H4 (cell line): ENCODE measurements around the gene FAM107A. TPM values are rescaled to one million over a fixed set of nuclear protein-coding genes. Genes with fewer than 3 reads are reported as not detected.

Source experiments
- DNase-seq: peaks from one replicate; pipeline ENCODE4 v3.0.0-alpha.2; 2015; ENCODE audit warnings: low spot score
- total RNA-seq: library from RNA; depleted of rRNA; stranded (reverse); fragments of >200 nt; shearing (Covaris generic); gene quantifications from 2 replicates; pipeline ENCODE4 v1.2.3, GENCODE V29; 2014

The FAM107A gene
- total RNA-seq, 1 experiment from 2014 or later = not detected

DNA sequence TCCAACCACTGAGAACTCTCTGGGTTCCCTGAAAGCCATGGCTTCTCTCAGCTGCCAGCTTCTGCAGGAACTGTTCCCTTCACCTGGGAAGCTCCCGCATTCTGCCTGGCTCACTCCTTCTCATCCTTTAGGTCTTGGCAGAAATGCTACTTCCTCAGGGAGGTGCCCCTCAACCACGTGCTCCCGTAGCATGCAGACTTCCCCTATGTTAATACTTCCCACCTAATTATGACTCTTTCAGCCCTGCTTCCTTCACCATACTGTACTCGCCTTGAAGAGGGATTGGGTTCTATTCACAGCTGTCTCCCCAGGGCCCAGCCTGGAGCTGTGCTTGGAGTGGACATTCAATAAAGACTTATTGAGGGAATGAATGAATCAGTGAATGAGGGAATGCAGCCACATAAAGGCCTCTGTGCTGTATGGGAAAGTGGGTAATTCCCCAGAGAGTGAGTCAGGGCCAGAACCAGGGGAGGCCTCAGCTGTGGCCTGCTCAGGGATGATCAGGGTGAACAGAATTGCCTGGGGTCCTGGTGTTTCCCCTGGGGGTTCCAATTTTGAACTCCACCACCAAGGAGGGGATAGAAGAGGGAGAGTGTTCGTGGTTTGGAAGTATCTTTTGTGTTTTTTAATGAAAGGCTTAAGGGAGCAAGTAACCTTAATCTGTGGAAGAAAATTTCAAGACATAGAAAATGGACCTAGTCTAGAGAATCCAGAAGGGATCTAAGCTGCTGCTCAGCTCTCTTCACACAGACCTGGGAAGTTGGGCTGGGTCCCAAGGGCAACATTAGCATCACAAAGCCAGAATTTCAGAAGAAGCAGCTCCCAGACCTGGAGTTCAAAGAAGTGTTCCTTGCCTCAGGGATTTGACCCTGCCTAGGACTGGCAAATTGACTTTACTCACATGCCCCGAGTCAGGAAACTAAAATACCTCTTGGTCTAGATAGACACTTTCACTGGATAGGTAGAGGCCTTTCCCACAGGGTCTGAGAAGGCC is 14.6 kb upstream of the FAM107A start:
- DNase-seq = no peak

DNA sequence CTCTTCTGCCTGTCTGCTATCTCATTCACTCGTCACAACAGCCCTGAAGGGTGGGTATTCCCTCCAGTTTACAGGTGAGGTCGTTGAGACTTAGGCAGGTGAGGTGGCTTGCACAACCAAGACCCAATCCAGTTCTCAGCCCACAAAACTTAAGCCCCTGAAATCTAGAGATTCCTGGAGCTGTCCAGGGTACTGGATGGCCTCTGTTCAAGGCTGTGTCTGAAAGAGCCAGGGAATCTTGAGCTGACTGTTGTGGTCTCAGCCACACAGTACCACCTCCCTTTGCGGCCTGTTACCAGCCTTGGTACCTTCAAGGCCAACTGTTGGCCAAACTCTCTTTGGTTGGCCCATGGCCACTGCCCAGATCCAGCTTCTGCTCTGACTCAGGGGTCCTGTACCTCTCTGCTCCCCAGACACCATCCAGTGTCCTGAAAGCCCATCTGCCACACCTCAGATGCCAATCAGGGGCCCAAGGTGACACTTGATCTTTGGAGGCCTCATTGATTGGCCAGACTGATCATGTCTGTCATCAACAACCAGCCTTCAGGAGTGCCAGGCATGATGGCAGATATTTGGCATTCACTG is 10.9 kb upstream of the FAM107A start:
- no peak for DNase-seq

GRCh38 chr3:58586776-58587192 is 9.6 kb upstream of the FAM107A start:
- DNase-seq = no peak

- no peak for DNase-seq
Observed at GRCh38 chr3:58585994-58586393, 8.8 kb upstream of the FAM107A start.

DNA sequence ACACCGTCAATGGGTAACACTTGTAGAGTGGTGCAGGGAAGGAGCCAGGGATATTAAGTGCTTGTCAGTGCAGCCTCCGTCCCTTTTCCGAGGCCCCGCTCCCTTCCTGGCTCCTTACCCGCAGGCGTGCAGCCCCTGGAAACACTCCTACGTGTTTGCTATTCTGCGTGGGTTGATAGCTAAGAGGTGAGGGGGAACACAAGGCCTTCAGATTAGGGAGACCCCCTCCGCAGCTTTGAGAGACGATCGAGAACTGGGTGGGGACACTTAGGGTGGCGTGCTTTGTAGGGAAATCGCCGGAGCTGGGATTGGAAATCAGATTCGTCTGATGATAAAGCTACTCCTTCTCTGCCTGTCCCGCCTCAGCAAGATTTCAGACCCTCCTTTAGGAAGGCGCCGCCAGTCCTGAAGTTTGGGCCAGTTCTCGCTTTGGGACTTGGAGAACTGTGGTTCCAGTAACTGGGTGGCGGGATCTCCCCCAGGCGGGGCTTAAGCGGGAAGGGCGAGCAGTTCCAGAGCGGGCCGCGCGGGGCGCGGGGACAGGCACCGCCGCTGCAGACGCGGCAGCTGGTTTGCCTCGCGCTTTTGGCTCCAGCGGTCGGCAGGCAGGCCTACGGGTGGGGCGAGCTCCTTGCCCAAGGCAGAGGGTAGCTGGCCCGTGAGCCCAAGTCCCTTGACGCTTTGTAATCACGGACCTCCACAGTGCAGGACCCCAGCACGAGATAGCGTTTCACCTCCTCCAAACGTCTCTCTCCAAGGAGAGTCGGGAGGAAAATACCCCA is 8.0 kb upstream of the FAM107A start:
- DNase-seq = peak; percentile 35

DNA sequence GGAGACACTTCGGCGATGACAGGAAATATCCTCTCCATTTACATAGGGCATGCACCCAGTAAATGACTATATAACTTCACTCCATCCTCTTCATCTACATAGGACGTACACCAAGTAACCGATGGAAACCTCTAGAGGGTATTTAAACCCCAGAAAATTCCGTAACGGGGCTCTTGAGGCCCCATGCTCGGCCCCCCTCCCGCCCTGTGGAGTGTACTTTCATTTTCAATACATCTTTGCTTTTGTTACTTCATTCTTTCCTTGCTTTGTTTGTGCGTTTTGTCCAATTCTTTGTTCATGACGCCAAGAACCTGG is 7.5 kb upstream of the FAM107A start:
- DNase-seq = no peak

DNA sequence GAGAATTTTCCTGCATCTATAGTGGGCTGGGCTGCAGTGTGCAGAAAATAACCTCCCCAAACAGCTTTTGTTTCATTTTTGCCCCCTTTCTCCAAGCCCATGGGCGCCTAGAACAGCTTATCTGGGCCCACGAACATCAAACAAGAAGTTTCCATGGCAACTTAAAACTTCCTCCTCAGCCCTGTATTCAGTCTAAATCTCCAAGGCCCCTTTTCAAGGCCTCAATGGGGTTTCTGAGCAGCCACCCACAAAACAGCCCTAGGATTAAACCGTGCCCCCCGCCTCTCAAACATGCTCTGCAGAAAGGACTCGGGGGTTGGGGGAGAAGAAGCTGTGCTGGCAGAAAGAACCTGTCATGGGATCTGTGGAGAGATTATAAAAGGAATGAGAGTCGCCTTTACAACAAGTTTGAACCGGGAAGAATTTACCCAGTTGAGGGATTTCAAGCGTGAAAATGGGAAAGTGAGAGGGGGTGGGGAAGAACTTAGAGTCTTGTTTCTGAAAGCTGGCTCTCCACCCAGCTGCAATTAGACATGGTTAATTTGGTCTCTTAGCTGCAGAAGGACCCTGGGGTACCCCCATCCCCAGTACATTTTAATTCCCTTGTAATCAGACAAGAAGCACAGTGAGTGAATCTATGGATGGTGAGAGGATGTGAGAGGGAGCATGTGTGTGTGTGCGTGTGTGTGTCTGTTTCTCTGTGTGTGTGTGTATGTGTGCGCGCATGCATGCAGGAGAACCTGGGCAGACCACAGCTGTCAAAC is 4.3 kb upstream of the FAM107A start:
- DNase-seq = no peak

DNA sequence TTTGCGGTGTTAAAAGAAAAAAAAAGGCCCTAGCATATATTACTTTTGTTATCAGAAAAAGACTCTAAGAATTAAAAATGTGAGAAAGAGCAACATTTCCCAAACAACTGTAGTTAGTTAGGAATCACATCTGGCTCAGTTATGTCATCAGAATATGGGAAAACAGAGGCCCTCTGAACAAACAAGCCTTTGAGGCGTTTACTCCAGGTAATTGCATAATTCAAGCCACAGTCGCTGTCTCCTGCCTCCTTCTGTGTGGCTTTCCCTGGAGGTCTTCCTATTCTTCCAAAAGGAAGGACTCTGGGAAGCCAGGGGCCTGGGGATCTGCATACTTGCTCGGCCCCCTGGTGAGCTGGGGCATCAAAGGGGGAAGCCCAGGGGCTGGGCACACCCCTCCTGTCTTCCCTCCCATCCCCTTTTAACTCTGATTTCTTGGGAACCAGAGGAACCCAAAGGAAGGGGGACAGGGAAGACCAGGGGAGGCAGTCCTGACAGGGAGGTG is 3.7 kb upstream of the FAM107A start:
- no peak for DNase-seq

- DNase-seq = no peak
Observed at GRCh38 chr3:58578873-58579272, 1.7 kb upstream of the FAM107A start.

DNA sequence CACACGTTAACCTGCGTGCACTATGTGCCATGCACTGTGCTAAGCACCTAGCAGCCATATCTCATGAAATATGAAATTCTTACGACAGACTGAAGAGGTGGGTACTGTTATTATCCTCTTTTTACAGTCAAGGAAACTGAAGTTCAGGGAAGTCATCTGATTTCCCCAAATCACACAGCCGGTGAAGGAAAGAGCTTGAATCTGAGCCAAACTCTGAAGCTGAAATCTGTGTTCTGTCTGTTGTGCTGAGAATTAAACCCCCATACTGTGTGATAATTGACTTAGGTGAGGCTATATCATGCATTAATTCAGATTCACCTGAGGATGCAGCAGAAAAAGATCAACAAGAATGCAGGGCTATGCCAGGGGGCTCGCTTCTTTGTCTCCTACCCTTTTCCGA is 475 bp downstream of the FAM107A start:
- no peak for DNase-seq

- DNase-seq = no peak
Observed at GRCh38 chr3:58575971-58576652, 1.1 kb downstream of the FAM107A start.

DNA sequence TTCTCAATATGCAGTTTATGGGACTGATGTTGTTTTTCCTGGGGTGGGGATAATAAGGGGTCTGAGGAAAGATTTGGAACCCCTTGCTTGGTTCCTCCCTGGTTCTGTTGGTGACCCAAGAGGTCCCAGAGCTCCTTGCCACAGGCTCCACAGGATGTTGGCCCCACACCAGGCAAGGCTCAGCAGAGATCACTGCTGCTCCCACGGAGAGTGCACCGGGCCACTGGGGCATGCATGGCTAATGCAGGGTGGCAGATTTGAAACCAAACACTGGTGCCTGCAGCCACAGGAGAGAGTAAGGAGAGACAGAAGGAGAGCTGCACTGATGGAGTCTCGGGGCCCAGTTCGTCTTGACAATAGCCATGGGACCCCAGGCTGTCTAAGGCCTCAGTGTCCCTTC is 2.5 kb downstream of the FAM107A start:
- no peak for DNase-seq

DNA sequence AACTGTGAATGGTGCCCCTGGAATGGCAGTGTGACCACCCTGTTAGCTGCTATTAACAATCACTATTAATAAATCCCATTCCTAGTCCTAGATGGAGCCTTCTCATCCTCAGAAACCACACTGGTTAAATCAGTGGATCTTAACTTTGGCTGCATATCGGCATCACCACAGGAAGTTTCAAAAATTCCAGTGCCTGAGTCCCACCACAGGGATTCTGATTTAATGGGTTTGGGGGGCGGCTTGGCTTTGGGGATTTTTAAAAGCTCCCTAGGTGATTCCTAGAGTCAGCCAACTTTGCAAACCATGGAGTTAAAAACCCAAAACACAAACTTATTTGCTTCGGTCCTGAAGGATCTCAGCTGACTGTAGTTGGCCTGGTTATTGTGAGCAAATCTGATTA is 3.1 kb downstream of the FAM107A start:
- DNase-seq = no peak

GRCh38 chr3:58573640-58574039 is 3.6 kb downstream of the FAM107A start:
- no peak for DNase-seq

DNA sequence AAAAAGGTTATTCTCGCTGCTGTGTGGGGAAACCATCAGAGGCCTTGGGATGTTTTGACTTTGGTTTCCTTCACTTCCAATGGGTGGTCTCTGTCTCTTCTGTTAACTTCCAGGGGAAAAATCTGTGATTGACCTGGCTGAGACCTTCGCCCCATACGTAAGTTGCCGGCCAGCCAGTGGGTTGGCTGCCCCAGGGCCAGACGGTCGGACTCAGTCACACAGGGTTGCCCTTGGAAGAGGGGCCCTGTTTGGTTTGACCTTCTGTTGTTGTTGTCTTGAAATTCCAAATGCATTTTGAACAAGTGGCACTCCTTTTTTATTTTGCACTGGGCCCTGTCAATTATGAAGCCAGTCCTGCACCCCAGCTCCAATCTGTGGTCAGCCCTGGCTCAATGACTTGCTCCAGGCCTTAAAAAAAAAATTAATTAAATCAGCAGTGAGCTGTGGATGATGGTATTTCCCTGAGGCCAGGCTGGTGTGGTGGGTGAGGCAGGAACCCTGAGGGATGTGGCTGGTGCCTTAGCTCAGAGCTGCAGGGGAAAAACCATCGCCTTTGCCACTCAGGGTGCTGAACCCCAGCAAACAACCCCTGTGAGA is 4.5 kb downstream of the FAM107A start:
- DNase-seq = no peak

DNA sequence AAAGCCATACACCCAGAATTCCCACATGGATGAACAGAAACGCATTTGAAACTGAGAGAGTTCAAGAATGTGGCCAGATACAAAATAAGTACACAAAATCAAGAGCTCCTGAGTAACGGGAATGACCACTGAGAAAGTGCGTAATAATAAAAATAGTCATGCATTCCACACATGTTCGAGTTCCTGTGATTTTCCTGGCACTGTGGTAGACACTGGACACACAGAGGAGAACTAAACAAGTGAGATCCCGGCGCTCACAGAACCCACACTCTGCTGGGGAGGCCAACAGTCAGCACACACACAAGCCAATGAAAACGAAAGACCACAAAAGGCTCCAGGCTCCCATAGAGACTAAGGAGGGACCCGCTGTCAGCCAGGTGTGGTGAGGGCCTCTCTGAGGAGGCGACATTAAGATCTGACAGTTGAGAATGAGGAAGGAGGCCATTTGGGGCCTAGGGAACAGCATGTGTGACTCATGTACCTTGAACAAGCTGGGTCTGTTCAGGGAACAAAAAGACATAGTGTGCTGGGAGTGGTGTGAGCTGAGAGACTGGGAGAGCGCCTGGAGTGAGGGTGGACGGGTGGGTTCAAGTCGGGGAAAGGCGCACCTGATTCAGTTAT is 5.1 kb downstream of the FAM107A start:
- no peak for DNase-seq

DNA sequence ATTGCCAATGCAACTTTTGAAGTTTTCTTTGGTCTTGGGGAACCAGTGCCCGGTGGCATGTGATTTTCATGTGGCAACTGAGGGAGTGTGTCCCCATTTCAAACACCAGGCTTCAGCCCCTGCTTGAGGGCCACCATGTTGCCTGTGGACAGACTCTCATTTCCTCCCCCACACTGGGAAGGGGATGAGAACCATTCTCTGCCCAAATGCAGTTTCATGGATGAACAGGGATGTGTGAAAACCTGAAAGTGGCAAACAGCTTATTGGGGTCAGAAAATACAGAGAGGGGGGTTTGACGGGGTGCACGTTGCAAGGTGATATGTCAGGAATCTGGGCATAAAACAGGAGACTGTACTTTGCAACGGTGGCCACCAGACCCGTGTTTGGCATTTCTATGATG is 6.3 kb downstream of the FAM107A start:
- no peak for DNase-seq

- no peak for DNase-seq
Observed at GRCh38 chr3:58569287-58570001, 7.7 kb downstream of the FAM107A start.

GRCh38 chr3:58568572-58569286 is 8.5 kb downstream of the FAM107A start:
- peak; percentile 30 for DNase-seq
